ENCODE measurements around the gene MN1.

The MN1 gene

GRCh38 chr22:27730641-27731433, 70.7 kb downstream of the MN1 start:
- no peak for DNase-seq

GRCh38 chr22:27729246-27729645, 72.3 kb downstream of the MN1 start:
- DNase-seq: no peak

- no peak for DNase-seq
These were observed 73.7 kb downstream of the MN1 start for GRCh38 chr22:27727673-27728451.

- peak; percentile 34 for DNase-seq
These were observed 74.7 kb downstream of the MN1 start for GRCh38 chr22:27726686-27727449.

- DNase-seq: peak; percentile 24
These were observed 75.2 kb downstream of the MN1 start for GRCh38 chr22:27726331-27726685.

- DNase-seq: no peak
These were observed 75.9 kb downstream of the MN1 start for GRCh38 chr22:27725661-27726060.

- DNase-seq: no peak
These were observed 76.8 kb downstream of the MN1 start for GRCh38 chr22:27724709-27725108.

GRCh38 chr22:27724157-27724556, 77.4 kb downstream of the MN1 start:
- DNase-seq: no peak

GRCh38 chr22:27723708-27724107, 77.8 kb downstream of the MN1 start:
- no peak for DNase-seq

- DNase-seq: no peak
These were observed 78.4 kb downstream of the MN1 start for GRCh38 chr22:27723158-27723557.

GRCh38 chr22:27720860-27721259, 80.7 kb downstream of the MN1 start:
- no peak for DNase-seq

- peak; percentile 50 for DNase-seq
These were observed 81.9 kb downstream of the MN1 start for GRCh38 chr22:27719535-27720227.

GRCh38 chr22:27719036-27719347, 82.6 kb downstream of the MN1 start:
- DNase-seq: peak; percentile 23

GRCh38 chr22:27718186-27719035, 83.1 kb downstream of the MN1 start:
- no peak for DNase-seq

- no peak for DNase-seq
These were observed 84.5 kb downstream of the MN1 start for GRCh38 chr22:27717094-27717493.

- no peak for DNase-seq
These were observed 85.5 kb downstream of the MN1 start for GRCh38 chr22:27716074-27716473.

GRCh38 chr22:27715106-27715505, 86.5 kb downstream of the MN1 start:
- DNase-seq: no peak

GRCh38 chr22:27714068-27714467, 87.5 kb downstream of the MN1 start:
- DNase-seq: no peak

GRCh38 chr22:27713461-27713860, 88.1 kb downstream of the MN1 start:
- DNase-seq: no peak

- DNase-seq: no peak
These were observed 89.8 kb downstream of the MN1 start for GRCh38 chr22:27711756-27712155.

- DNase-seq: no peak
These were observed 90.5 kb downstream of the MN1 start for GRCh38 chr22:27711012-27711411.

All from DMS79 treated with DMSO at 0.1 percent for 48 hours (cell line).